Measurements from ENCODE around the gene RFLNA. TPM values are rescaled to one million over a fixed set of nuclear protein-coding genes. Genes with fewer than 3 reads are reported as not detected.

RFLNA gene
- total and polyA plus RNA-seq, 2 of the 4 experiments (the other 2 are of a cell fraction), result not detected

DNA sequence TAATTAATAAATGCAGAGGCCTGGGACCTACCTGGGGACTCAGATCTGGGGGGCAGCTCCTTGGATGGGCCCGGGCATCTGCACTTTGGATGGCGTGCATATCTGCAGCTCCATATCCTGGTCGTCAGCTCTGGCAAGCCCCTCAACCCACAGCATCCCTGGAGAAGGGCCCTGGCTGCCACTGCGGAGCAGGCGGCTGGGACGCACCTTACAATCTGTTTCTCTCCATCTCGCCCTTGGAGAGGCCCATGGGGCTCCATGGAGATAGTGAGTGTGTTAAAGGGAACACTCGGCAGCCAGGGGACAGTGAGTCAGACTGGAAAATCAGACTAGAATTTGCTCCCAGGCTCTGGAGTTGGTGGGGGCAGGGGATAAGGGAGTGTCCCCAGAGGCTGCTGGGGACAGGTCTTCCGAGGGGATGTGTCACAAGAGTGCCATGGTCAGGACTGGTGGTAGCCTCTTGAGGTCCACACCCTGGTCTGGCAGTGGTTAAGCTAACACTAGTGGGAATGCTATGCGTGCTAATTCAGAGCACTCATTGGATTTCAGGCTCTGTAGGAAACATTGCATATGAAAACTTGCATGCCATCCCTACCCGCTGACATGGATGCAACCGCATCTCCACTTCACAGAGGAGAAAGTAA lies 21.5 kb downstream of the RFLNA start:
- H3K23ac ChIP-seq (ENCODE audit: low read depth, low read length), result no peak overlapping the region
- no peak overlapping the region for H2BK5ac ChIP-seq (ENCODE audit: low read depth, low read length, poor library complexity, severe bottlenecking)
- H3K79me1 ChIP-seq (ENCODE audit: low read depth in 1 of 2, low read length in 2 of 2), result no peaks in the 10 kb centered on the region
- no peak overlapping the region for H2AK9ac ChIP-seq (replicated peaks; ENCODE audit: low read depth, low read length, poor library complexity)
- no peaks in the 10 kb centered on the region for H3K36me3 ChIP-seq (ENCODE audit: control insufficient read depth, insufficient read depth, low read length)
- H2BK120ac ChIP-seq (ENCODE audit: low read depth, low read length), result no peak overlapping the region
- no peak for ATAC-seq (ENCODE audit: low read depth)
- no peak overlapping the region for H3K9ac ChIP-seq (ENCODE audit: low read depth, low read length)
- ChIA-PET CTCF (no interaction called here), POLR2A (ENCODE audit: unreplicated experiment) (no interaction called here)
- H3K4me3 ChIP-seq (ENCODE audit: insufficient read depth, low read depth, low read length), result no peak overlapping the region
- DNase-seq, result no peak
- H3K4me2 ChIP-seq (ENCODE audit: low read depth, low read length), result no peak overlapping the region
- no peak overlapping the region for H2BK20ac ChIP-seq (ENCODE audit: low read depth, low read length)
- peaks cover 4% of the 10 kb centered on the region; the same call in 1 of the 2 replicates for H3K9me1 ChIP-seq (ENCODE audit: insufficient read depth, low read length)
- H2AK5ac ChIP-seq (ENCODE audit: low read depth, low read length), result no peak overlapping the region
- H3K18ac ChIP-seq (ENCODE audit: low read depth, low read length), result no peak overlapping the region
- no peak overlapping the region for H4K5ac ChIP-seq (ENCODE audit: low read depth, low read length)
- no peak overlapping the region for H2AFZ ChIP-seq (replicated peaks; ENCODE audit: low read length, poor library complexity)
- intact Hi-C loops (cut with micrococcal nuclease), result no loop called here
- 83% methylated on average over 6 of the region's 12 CpGs; no CpG with 5 or more reads in 1 of the 2 experiments for WGBS, 2 experiments (ENCODE audit: extremely low coverage in 2 of 2, insufficient read length in 1 of 2)
- no peaks in the 10 kb centered on the region for H3K4me1 ChIP-seq (ENCODE audit: control insufficient read depth, insufficient read depth, low read length)
- H2BK15ac ChIP-seq (ENCODE audit: low read depth, low read length), result no peak overlapping the region
- H4K91ac ChIP-seq (ENCODE audit: insufficient read depth, low read depth, low read length), result no peak overlapping the region
- no peaks in the 10 kb centered on the region for H3K9me3 ChIP-seq (ENCODE audit: control insufficient read depth, insufficient read depth, low read length)
- BruUV-seq (replicated peaks), result no TSS peak
- in situ Hi-C loops (cut with MboI; ENCODE audit: low sequenced_read_pairs), result loop anchor here (5.0 kb wide), 1 partner anchor 279 kb away; no protein-coding TSS in a partner anchor
- dilution Hi-C loops (cut with HindIII; ENCODE audit: low sequenced_read_pairs, unreplicated experiment), result no loop called here
- peaks cover 7% of the 10 kb centered on the region for H4K20me1 ChIP-seq (ENCODE audit: insufficient read depth, low read length)
- H3K14ac ChIP-seq (replicated peaks; ENCODE audit: low read depth, low read length), result no peak overlapping the region
- H4K8ac ChIP-seq (ENCODE audit: low read depth in 2 of 2, low read length in 2 of 2), result no peak overlapping the region
- no peak overlapping the region for H3K56ac ChIP-seq (ENCODE audit: extremely low read depth, insufficient read depth, low read length)
- peaks cover 42% of the 10 kb centered on the region for H3K27me3 ChIP-seq (ENCODE audit: control insufficient read depth, insufficient read depth, low read length)
- no peak overlapping the region for H3K4ac ChIP-seq (ENCODE audit: low read depth, low read length)
- H3K27ac ChIP-seq (ENCODE audit: insufficient read depth, low read length), result no peak overlapping the region
- TF ChIP-seq MAFK (IDR thresholded peaks at IDR 0.05; ENCODE audit: low read depth, low read length), result no peak
- TF ChIP-seq MAZ (IDR thresholded peaks at IDR 0.05; ENCODE audit: borderline replicate concordance, low read depth, low read length), result no peak
- no peak for TF ChIP-seq CEBPB (IDR thresholded peaks at IDR 0.05; ENCODE audit: low read depth, low read length)
- TF ChIP-seq BHLHE40 (IDR thresholded peaks at IDR 0.05; ENCODE audit: low read depth, low read length), result no peak
- TF ChIP-seq RCOR1 (IDR thresholded peaks at IDR 0.05; ENCODE audit: insufficient replicate concordance, low read length), result no peak
- no peak for TF ChIP-seq USF2 (IDR thresholded peaks at IDR 0.05; ENCODE audit: low read depth, low read length)
- TF ChIP-seq RFX5 (IDR thresholded peaks at IDR 0.05; ENCODE audit: low read depth, low read length), result no peak
- no peak for TF ChIP-seq CHD1 (IDR thresholded peaks at IDR 0.05; ENCODE audit: low read depth, low read length)
- TF ChIP-seq NFE2L2 (IDR thresholded peaks at IDR 0.05; ENCODE audit: low read depth, low read length), result no peak
- TF ChIP-seq FOS (IDR thresholded peaks at IDR 0.05; ENCODE audit: low read depth, low read length), result no peak
- TF ChIP-seq RAD21 (IDR thresholded peaks at IDR 0.05; ENCODE audit: low read length), result no peak
- no peak for TF ChIP-seq SMC3 (IDR thresholded peaks at IDR 0.05; ENCODE audit: low read depth, low read length)

Measured in IMR-90 (cell line).